Spleen (tissue), 11 donors: ENCODE measurements around the gene DUSP3. TPM values are rescaled to one million over a fixed set of nuclear protein-coding genes. Genes with fewer than 3 reads are reported as not detected.

ENCODE experiments used
- DNase-seq: peaks from one replicate; pipeline ENCODE4 v3.0.0-alpha.2; 2020
- H3K27ac ChIP-seq, 8 donors: fragments of 200-600 bp; sonication (generic) in 7 of 8; 1 replicate in 4 of 8; 2 replicates in 4 of 8; pipeline versions ENCODE4 v1.5.0 to v1.8.0; 2016 to 2021; ENCODE audit warnings: inconsistent platforms in 4 of 8, mild to moderate bottlenecking in 4 of 8, moderate library complexity in 1 of 8
- H3K27me3 ChIP-seq, 7 donors: fragments of 200-600 bp; sonication (generic) in 6 of 7; replicated peaks in 1 of 7; 1 replicate in 4 of 7; 2 replicates in 3 of 7; pipeline versions ENCODE4 v1.5.0 to v1.8.0; 2016 to 2021; ENCODE audit warnings: inconsistent platforms in 3 of 7, mild to moderate bottlenecking in 1 of 7
- H3K36me3 ChIP-seq, 6 donors: fragments of 200-600 bp; sonication (generic) in 5 of 6; 1 replicate in 4 of 6; 2 replicates in 2 of 6; pipeline versions ENCODE4 v1.5.0 to v1.8.0; 2016 to 2021; ENCODE audit warnings: inconsistent platforms in 2 of 6
- H3K4me1 ChIP-seq, 6 donors: fragments of 200-600 bp; sonication (generic) in 5 of 6; 1 replicate in 3 of 6; 2 replicates in 3 of 6; pipeline versions ENCODE4 v1.5.0 to v1.8.0; 2016 to 2021; ENCODE audit warnings: inconsistent platforms in 3 of 6
- H3K4me3 ChIP-seq, 8 donors: fragments of 200-600 bp; sonication (generic) in 7 of 8; 1 replicate in 4 of 8; 2 replicates in 4 of 8; pipeline versions ENCODE4 v1.5.0 to v1.8.0; 2016 to 2021; ENCODE audit warnings: inconsistent platforms in 4 of 8, mild to moderate bottlenecking in 4 of 8, moderate library complexity in 2 of 8
- H3K9me3 ChIP-seq, 8 donors: fragments of 200-600 bp; sonication (generic) in 7 of 8; 1 replicate in 4 of 8; 2 replicates in 4 of 8; pipeline versions ENCODE4 v1.5.0 to v1.8.0; 2016 to 2021; ENCODE audit warnings: inconsistent platforms in 4 of 8
- CTCF ChIP-seq, 11 experiments: fragments of 200-600 bp in 7 of 11; fragments of 450-650 bp in 4 of 11; sonication (generic) in 4 of 11; IDR thresholded peaks in 8 of 11; conservative IDR thresholded peaks in 3 of 11; 1 replicate in 7 of 11; 2 replicates in 4 of 11; pipeline versions ENCODE4 v1.4.0 to v1.8.0; 2016 to 2021; ENCODE audit warnings: antibody characterized with exemption in 11 of 11, inconsistent platforms in 4 of 11, mild to moderate bottlenecking in 1 of 11
- POLR2A ChIP-seq, 3 donors: fragments of 450-650 bp; IDR thresholded peaks; one replicate each; pipeline ENCODE4 v1.5.1; 2017; ENCODE audit warnings: antibody characterized with exemption in 3 of 3, mild to moderate bottlenecking in 1 of 3
- POLR2AphosphoS5 ChIP-seq, 3 donors: sonication (generic); formaldehyde crosslinking; IDR thresholded peaks; one replicate each; pipeline ENCODE4 v1.5.1; 2017; ENCODE audit warnings: antibody characterized with exemption in 3 of 3
- WGBS, 5 donors: extraction: QIAGEN DNeasy Blood & Tissue Kit in 3 of 5; methylation state at CpG; one replicate each; pipeline versions ENCODE4 v1.1.5 to v1.1.7; 2013 to 2018; 5-methylcytosine and 5-hydroxymethylcytosine counted together
- intact Hi-C: fragments of 100-400 bp; cut with DNase I; formaldehyde crosslinking; loops from one replicate; pipeline ENCODE4 v1.15.0; 2023; ENCODE audit warnings: low total_unique reads
- polyA plus RNA-seq, 3 donors: library from polyadenylated mRNA; stranded (reverse); fragments of 200-250 nt; gene quantifications; one replicate each; pipeline ENCODE4 v1.2.1, GENCODE V29; 2013
- total RNA-seq, 7 donors: library from RNA; depleted of rRNA in 3 of 7; stranded (reverse); fragments of >200 nt in 3 of 7; fragmentation: NEBNext Ultra II Directional in 4 of 7; extraction: Animal tissue kit (Norgen Biotek cat#: 25700) in 4 of 7; gene quantifications; one replicate each; pipeline versions ENCODE4 v1.1.0 to v1.2.1, GENCODE V29; 2016 to 2021
- donor health status: healthy with polysubstance abuse.
- donor health status: DM: no; HTN: no; CAD: no; lungs with moderate emphysema.
- donor health status: DM: no; HTN: no; CAD: no.
- donor health status: Bipolar disorder and iron deficiency.
- donor health status: healthy.
- donor health status: DM: no; HTN: no; CAD: no.
- donor health status: DM: yes; HTN: yes; CAD: no.

DUSP3 gene
- total and polyA plus RNA-seq, 10 donors: 25.7 to 96.2 (median 68.9) TPM

- H3K36me3 ChIP-seq: no peaks in the 10 kb centered on the region
- H3K9me3 ChIP-seq: no peaks in the 10 kb centered on the region
- intact Hi-C loops: no loop called here
- DNase-seq: no peak
- H3K4me3 ChIP-seq: peak overlapping the region in 1 of 8 donors; percentile 79
- no peak for TF ChIP-seq POLR2AphosphoS5 (IDR thresholded peaks at IDR 0.05)
- TF ChIP-seq CTCF (IDR thresholded peaks at IDR 0.05 in 8 of 11, conservative IDR thresholded peaks at IDR 0.05 in 3 of 11): no peak
- H3K27ac ChIP-seq: peak overlapping the region in 4 of 8 donors; percentile 83 to 98 (median 96)
- H3K27me3 ChIP-seq: no peaks in the 10 kb centered on the region
- H3K4me1 ChIP-seq: peaks cover 2 to 18% (median 11%) of the 10 kb centered on the region in 6 donors
- WGBS, 5 donors: 82 to 95% (median 86%) methylated on average over 4 of the region's 4 CpGs
These were observed 57.1 kb downstream of the DUSP3 start for GRCh38 chr17:43721537-43722268.

- H3K27me3 ChIP-seq: peaks cover 0 to 6% (median 0%) of the 10 kb centered on the region in 7 donors
- peaks cover 2 to 18% (median 11%) of the 10 kb centered on the region in 6 donors for H3K4me1 ChIP-seq
- TF ChIP-seq POLR2A (IDR thresholded peaks at IDR 0.05) (peak in 1 of 3 donors; percentile 52), CTCF (IDR thresholded peaks at IDR 0.05 in 8 of 11, conservative IDR thresholded peaks at IDR 0.05 in 3 of 11) (no peak), POLR2AphosphoS5 (IDR thresholded peaks at IDR 0.05) (peak; percentile 92 to 95 (median 95))
- peak overlapping the region; percentile 29 to 95 (median 74) for H3K4me3 ChIP-seq
- H3K27ac ChIP-seq: peak overlapping the region; percentile 83 to 98 (median 96)
- no peaks in the 10 kb centered on the region for H3K36me3 ChIP-seq
- DNase-seq: peak; percentile 96
- 1 to 2% (median 1%) methylated on average over 52 to 64 of the region's 64 CpGs for WGBS, 5 donors
- intact Hi-C loops: no loop called here
- no peaks in the 10 kb centered on the region for H3K9me3 ChIP-seq
These were observed 58.3 kb downstream of the DUSP3 start for GRCh38 chr17:43720311-43721060.

- Histone ChIP-seq H3K36me3 (no peaks in the 10 kb centered on the region), H3K4me3 (peak overlapping the region in 1 of 8 donors; percentile 95), H3K4me1 (peaks cover 2 to 20% (median 11%) of the 10 kb centered on the region in 6 donors), H3K27me3 (peaks cover 0 to 15% (median 0%) of the 10 kb centered on the region in 7 donors), H3K27ac (peak overlapping the region in 5 of 8 donors; percentile 95 to 98 (median 98)), H3K9me3 (no peaks in the 10 kb centered on the region)
- TF ChIP-seq POLR2AphosphoS5 (IDR thresholded peaks at IDR 0.05) (no peak), POLR2A (IDR thresholded peaks at IDR 0.05) (no peak), CTCF (IDR thresholded peaks at IDR 0.05 in 8 of 11, conservative IDR thresholded peaks at IDR 0.05 in 3 of 11) (no peak)
- intact Hi-C loops: no loop called here
- no peak for DNase-seq
- 48 to 61% (median 50%) methylated on average over 3 of the region's 3 CpGs for WGBS, 5 donors
These were observed 59.2 kb downstream of the DUSP3 start for GRCh38 chr17:43719578-43719977.

DNA sequence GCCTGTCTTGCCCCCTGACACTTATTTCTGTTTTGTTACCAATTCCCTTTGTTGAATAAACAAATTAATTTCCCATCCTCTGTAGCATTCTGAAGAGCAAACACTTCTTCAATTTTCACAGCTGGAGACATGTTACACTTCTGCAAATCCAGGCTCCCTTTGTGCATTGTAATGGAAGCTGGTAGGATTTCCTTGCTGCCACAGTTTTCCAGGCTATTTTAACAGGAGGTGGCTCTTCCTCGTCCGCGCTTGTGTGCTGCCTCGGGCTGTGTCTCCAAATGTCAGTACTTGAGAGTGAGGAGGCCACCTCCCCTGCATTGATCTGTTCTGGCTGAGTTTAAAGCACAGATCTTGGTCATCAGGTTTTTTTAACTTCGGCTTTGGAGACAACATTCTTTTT is 60.2 kb downstream of the DUSP3 start:
- Histone ChIP-seq H3K36me3 (no peaks in the 10 kb centered on the region), H3K27me3 (peaks cover 0 to 25% (median 0%) of the 10 kb centered on the region in 7 donors), H3K4me3 (no peak overlapping the region), H3K27ac (no peak overlapping the region), H3K9me3 (no peaks in the 10 kb centered on the region), H3K4me1 (peaks cover 2 to 30% (median 22%) of the 10 kb centered on the region in 6 donors)
- DNase-seq: no peak
- intact Hi-C loops: no loop called here
- 76 to 91% (median 89%) methylated on average over 5 of the region's 5 CpGs for WGBS, 5 donors
- TF ChIP-seq POLR2AphosphoS5 (IDR thresholded peaks at IDR 0.05) (no peak), POLR2A (IDR thresholded peaks at IDR 0.05) (no peak), CTCF (IDR thresholded peaks at IDR 0.05 in 8 of 11, conservative IDR thresholded peaks at IDR 0.05 in 3 of 11) (no peak)
